ENCODE measurements around the gene PIK3C3. TPM values are rescaled to one million over a fixed set of nuclear protein-coding genes. Genes with fewer than 3 reads are reported as not detected.
A peak's percentile ranks its signal among the peaks of the same experiment; 100 is the strongest.

Gene PIK3C3
- total and polyA plus RNA-seq, 2 experiments from 2014 or later: 24.9 to 54.7 TPM

DNA sequence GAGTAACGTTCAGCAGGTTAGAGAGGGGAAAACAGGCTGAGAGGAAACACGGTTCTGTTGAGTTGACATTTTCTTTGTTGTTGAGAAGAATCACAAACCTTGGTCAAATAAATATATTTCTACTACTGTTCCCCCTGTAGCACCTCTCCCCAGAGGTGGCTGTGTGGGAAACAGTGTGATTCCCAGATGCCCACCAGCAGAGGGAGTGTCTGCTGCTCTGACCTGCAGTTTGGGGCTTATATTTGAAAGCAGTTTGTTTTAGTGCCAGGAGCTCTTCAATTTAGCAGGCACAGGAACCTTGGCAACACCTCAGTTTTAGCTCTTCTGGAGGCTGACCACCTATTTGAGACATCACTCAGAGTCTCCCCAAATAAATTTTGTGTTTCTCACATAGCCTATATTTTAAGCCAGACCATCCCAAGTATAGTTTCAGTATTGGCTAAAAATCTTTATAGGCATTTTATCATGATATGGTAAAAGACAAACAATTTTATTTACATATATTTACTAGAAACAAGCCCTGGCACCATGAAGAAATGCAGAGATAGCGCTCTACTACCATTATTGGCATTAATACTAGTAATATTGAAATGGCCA, 75.7 kb downstream of the PIK3C3 start:
- H3K79me2 ChIP-seq: no peaks in the 10 kb centered on the region
- no peaks in the 10 kb centered on the region for H3K36me3 ChIP-seq (replicated peaks; ENCODE audit: insufficient read depth, low read depth)
- WGBS (ENCODE audit: low lambda C conversion rate, missing lambda C conversion rate): 81% methylated on average over 3 of the region's 3 CpGs
- no peaks in the 10 kb centered on the region for H3K9me3 ChIP-seq (ENCODE audit: low read depth)
- no peak overlapping the region for H3K27ac ChIP-seq
- no peak overlapping the region for H3K4me2 ChIP-seq
- H2AFZ ChIP-seq: no peak overlapping the region
- no peaks in the 10 kb centered on the region for H3K4me1 ChIP-seq (ENCODE audit: insufficient read depth)
- TF ChIP-seq EZH2phosphoT487 (IDR thresholded peaks at IDR 0.05; ENCODE audit: low read depth, severe bottlenecking, unreplicated experiment) (no peak), EZH2 (IDR thresholded peaks at IDR 0.05; ENCODE audit: borderline replicate concordance) (no peak)
- TF ChIP-seq, protein P1, sequence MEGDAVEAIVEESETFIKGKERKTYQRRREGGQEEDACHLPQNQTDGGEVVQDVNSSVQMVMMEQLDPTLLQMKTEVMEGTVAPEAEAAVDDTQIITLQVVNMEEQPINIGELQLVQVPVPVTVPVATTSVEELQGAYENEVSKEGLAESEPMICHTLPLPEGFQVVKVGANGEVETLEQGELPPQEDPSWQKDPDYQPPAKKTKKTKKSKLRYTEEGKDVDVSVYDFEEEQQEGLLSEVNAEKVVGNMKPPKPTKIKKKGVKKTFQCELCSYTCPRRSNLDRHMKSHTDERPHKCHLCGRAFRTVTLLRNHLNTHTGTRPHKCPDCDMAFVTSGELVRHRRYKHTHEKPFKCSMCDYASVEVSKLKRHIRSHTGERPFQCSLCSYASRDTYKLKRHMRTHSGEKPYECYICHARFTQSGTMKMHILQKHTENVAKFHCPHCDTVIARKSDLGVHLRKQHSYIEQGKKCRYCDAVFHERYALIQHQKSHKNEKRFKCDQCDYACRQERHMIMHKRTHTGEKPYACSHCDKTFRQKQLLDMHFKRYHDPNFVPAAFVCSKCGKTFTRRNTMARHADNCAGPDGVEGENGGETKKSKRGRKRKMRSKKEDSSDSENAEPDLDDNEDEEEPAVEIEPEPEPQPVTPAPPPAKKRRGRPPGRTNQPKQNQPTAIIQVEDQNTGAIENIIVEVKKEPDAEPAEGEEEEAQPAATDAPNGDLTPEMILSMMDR (IDR thresholded peaks at IDR 0.05; ENCODE audit: poor library complexity): peak; percentile 47
- no peaks in the 10 kb centered on the region for H4K20me1 ChIP-seq (ENCODE audit: insufficient read depth, poor library complexity, severe bottlenecking)
- DNase-seq (ENCODE audit: low spot score): peak; percentile 34
- no peak overlapping the region for H3K4me3 ChIP-seq
- no peaks in the 10 kb centered on the region for H3K9me2 ChIP-seq (replicated peaks; ENCODE audit: insufficient read depth)
- H3K27me3 ChIP-seq: no peaks in the 10 kb centered on the region

DNA sequence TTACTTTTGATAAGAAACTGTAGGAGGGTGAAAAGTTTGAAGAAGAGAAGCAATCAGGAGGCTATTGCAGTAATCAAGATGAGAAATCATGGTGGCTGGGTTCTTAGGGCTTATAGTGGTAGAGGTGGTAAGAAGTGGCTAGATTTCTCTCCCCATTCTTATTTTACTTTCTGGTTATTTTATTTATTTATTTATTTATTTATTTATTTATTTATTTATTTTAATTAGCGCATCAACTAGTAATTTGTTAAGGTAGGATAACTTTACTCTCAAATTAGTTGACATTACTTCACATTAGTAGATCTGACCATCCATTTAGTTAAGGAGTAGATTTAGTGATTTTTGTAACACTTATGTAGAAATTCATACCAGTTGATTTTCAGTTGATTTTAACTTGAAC, 77.4 kb downstream of the PIK3C3 start:
- Histone ChIP-seq H3K27me3 (no peaks in the 10 kb centered on the region), H3K79me2 (no peaks in the 10 kb centered on the region), H3K4me2 (no peak overlapping the region), H3K4me3 (no peak overlapping the region), H4K20me1 (ENCODE audit: insufficient read depth, poor library complexity, severe bottlenecking) (no peaks in the 10 kb centered on the region), H3K9me3 (ENCODE audit: low read depth) (no peaks in the 10 kb centered on the region), H3K27ac (no peak overlapping the region), H3K36me3 (replicated peaks; ENCODE audit: insufficient read depth, low read depth) (no peaks in the 10 kb centered on the region), H3K9me2 (replicated peaks; ENCODE audit: insufficient read depth) (no peaks in the 10 kb centered on the region), H2AFZ (no peak overlapping the region), H3K4me1 (ENCODE audit: insufficient read depth) (no peaks in the 10 kb centered on the region)
- TF ChIP-seq, protein P1 (IDR thresholded peaks at IDR 0.05; ENCODE audit: poor library complexity): no peak
- TF ChIP-seq EZH2phosphoT487 (IDR thresholded peaks at IDR 0.05; ENCODE audit: low read depth, severe bottlenecking, unreplicated experiment) (no peak), EZH2 (IDR thresholded peaks at IDR 0.05; ENCODE audit: borderline replicate concordance) (no peak)
- 100% methylated on average over 1 of the region's 1 CpG for WGBS (ENCODE audit: low lambda C conversion rate, missing lambda C conversion rate)
- no peak for DNase-seq (ENCODE audit: low spot score)

DNA sequence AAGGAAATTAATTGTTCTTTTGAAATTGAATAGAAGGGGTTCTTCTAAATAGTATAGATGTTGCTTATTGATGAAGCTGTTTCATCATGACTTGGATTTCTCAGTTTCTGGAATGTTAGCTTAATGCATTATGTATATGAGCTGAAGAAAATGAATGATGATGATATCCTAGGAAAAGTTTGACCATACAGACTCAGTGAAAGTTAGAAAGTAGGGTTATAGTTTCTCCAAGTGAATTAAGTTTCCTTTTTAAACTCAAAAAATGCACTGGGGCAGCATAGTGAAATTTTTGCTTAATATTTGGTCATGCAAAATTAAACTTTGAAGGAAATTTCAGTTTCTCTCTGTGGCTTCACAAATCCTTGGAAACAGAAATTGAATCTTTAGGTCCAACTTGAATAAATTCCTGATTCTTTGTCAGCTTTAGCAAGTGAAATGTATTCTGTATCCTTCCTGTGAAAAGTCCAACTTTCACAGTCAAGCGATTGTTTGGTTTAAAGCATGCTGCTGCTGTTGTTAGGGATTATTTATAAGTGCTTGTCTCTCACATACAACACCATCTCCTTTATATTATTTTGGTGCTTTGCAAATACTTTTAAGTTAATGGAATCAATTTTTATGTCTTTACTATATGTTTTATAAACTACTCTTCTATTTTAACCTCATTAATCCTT, 78.2 kb downstream of the PIK3C3 start:
- DNase-seq (ENCODE audit: low spot score): no peak
- no peak overlapping the region for H3K27ac ChIP-seq
- H3K9me2 ChIP-seq (replicated peaks; ENCODE audit: insufficient read depth): no peaks in the 10 kb centered on the region
- H3K4me3 ChIP-seq: no peak overlapping the region
- TF ChIP-seq EZH2 (IDR thresholded peaks at IDR 0.05; ENCODE audit: borderline replicate concordance): no peak
- TF ChIP-seq, protein P1 (IDR thresholded peaks at IDR 0.05; ENCODE audit: poor library complexity): no peak
- no peak for TF ChIP-seq EZH2phosphoT487 (IDR thresholded peaks at IDR 0.05; ENCODE audit: low read depth, severe bottlenecking, unreplicated experiment)
- H3K4me2 ChIP-seq: no peak overlapping the region
- no peaks in the 10 kb centered on the region for H3K79me2 ChIP-seq
- H4K20me1 ChIP-seq (ENCODE audit: insufficient read depth, poor library complexity, severe bottlenecking): no peaks in the 10 kb centered on the region
- H2AFZ ChIP-seq: no peak overlapping the region
- no peaks in the 10 kb centered on the region for H3K9me3 ChIP-seq (ENCODE audit: low read depth)
- WGBS (ENCODE audit: low lambda C conversion rate, missing lambda C conversion rate): 98% methylated on average over 1 of the region's 1 CpG
- no peaks in the 10 kb centered on the region for H3K36me3 ChIP-seq (replicated peaks; ENCODE audit: insufficient read depth, low read depth)
- no peaks in the 10 kb centered on the region for H3K27me3 ChIP-seq
- no peaks in the 10 kb centered on the region for H3K4me1 ChIP-seq (ENCODE audit: insufficient read depth)
